Neural progenitor cell (in vitro differentiated cells): Measurements from ENCODE around the gene NT5DC1. TPM values are rescaled to one million over a fixed set of nuclear protein-coding genes. Genes with fewer than 3 reads are reported as not detected.
A peak's percentile ranks its signal among the peaks of the same experiment; 100 is the strongest.
"Not testable (repeated sequence)": the region's sequence is repeated elsewhere in the genome, so short reads cannot be mapped to it uniquely, and the experiment has no call there.

Experiments
- DNase-seq: peaks from one replicate; pipeline ENCODE4 v3.0.0-alpha.2; 2016; ENCODE audit warnings: low spot score
- H2AFZ ChIP-seq: fragments of 200-600 bp; sonication (generic); replicated peaks from 2 replicates; pipeline ENCODE4 v1.6.1; 2016; ENCODE audit warnings: antibody characterized with exemption
- H3F3A ChIP-seq: fragments of 200-600 bp; sonication (generic); 2 replicates; pipeline ENCODE4 v1.6.1; 2016; ENCODE audit warnings: antibody characterized with exemption, low read depth
- H3K27ac ChIP-seq: fragments of 200-600 bp; sonication (generic); 2 replicates; pipeline ENCODE4 v1.5.1; 2016; ENCODE audit warnings: mild to moderate bottlenecking
- H3K27me3 ChIP-seq: fragments of 200-600 bp; sonication (generic); 2 replicates; pipeline ENCODE4 v1.6.1; 2016; ENCODE audit warnings: mild to moderate bottlenecking, moderate library complexity
- H3K36me3 ChIP-seq: fragments of 200-600 bp; sonication (generic); 2 replicates; pipeline ENCODE4 v1.5.1; 2016
- H3K4me1 ChIP-seq: fragments of 200-600 bp; sonication (generic); 2 replicates; pipeline ENCODE4 v1.6.1; 2016; ENCODE audit warnings: mixed run types
- H3K4me2 ChIP-seq: fragments of 200-600 bp; sonication (generic); 2 replicates; pipeline ENCODE4 v1.6.1; 2016
- H3K4me3 ChIP-seq: fragments of 200-600 bp; sonication (generic); 2 replicates; pipeline ENCODE4 v1.5.1; 2016
- H3K79me2 ChIP-seq: fragments of 200-600 bp; sonication (generic); 2 replicates; pipeline ENCODE4 v1.6.1; 2016; ENCODE audit warnings: low read depth
- H3K9ac ChIP-seq: fragments of 200-600 bp; sonication (generic); 2 replicates; pipeline ENCODE4 v1.6.1; 2016
- H3K9me3 ChIP-seq: fragments of 200-600 bp; sonication (generic); 2 replicates; pipeline ENCODE4 v1.5.1; 2016; ENCODE audit warnings: low read depth
- H4K20me1 ChIP-seq: fragments of 200-600 bp; sonication (generic); 2 replicates; pipeline ENCODE4 v1.6.1; 2016; ENCODE audit warnings: low read depth
- H3K27ac Mint-ChIP-seq: 3 replicates; pipeline ENCODE4 v1.8.0; 2021; ENCODE audit warnings: mixed read lengths
- H3K27me3 Mint-ChIP-seq: 2 replicates; pipeline ENCODE4 v1.8.0; 2022; ENCODE audit warnings: low read depth, mild to moderate bottlenecking, inconsistent platforms, moderate library complexity, mixed read lengths; ENCODE audit not compliant: insufficient read depth
- H3K36me3 Mint-ChIP-seq: 3 replicates; pipeline ENCODE4 v1.8.0; 2021; ENCODE audit warnings: mixed read lengths
- H3K4me1 Mint-ChIP-seq: 3 replicates; pipeline ENCODE4 v1.8.0; 2021; ENCODE audit warnings: mixed read lengths
- H3K4me3 Mint-ChIP-seq: 3 replicates; pipeline ENCODE4 v1.8.0; 2021; ENCODE audit warnings: mild to moderate bottlenecking, moderate library complexity, mixed read lengths
- H3K9me3 Mint-ChIP-seq: 3 replicates; pipeline ENCODE4 v1.8.0; 2020; ENCODE audit warnings: mixed read lengths
- CTCF ChIP-seq: fragments of 200-600 bp; sonication (generic); IDR thresholded peaks from 2 replicates; pipeline ENCODE4 v1.5.1; 2017; ENCODE audit warnings: antibody characterized with exemption, mild to moderate bottlenecking
- EZH2 ChIP-seq: fragments of 200-600 bp; sonication (generic); IDR thresholded peaks from 2 replicates; pipeline ENCODE4 v1.6.1; 2017; ENCODE audit warnings: antibody characterized with exemption, mild to moderate bottlenecking, moderate library complexity
- EZH2phosphoT487 ChIP-seq: fragments of 200-600 bp; sonication (generic); IDR thresholded peaks from 2 replicates; pipeline ENCODE4 v1.6.1; 2017; ENCODE audit warnings: antibody characterized with exemption
- total RNA-seq: library from RNA; depleted of rRNA; stranded (reverse); fragments of >200 nt; gene quantifications from 2 replicates; pipeline ENCODE4 v1.2.3, GENCODE V29; 2015; ENCODE audit warnings: low replicate concordance

Gene NT5DC1
- total RNA-seq, 1 donor from 2014 or later = 19.3 TPM

GRCh38 chr6:116283191-116283590 lies 182.5 kb downstream of the NT5DC1 start:
- no peak overlapping the region for H3K4me2 ChIP-seq
- no peak overlapping the region for H2AFZ ChIP-seq
- H3K4me3 ChIP-seq = no peak overlapping the region
- H3K9ac ChIP-seq = no peak overlapping the region
- no peak overlapping the region for H3K27ac ChIP-seq
- H4K20me1 ChIP-seq = peaks cover 11% of the 10 kb centered on the region
- H3K9me3 Mint-ChIP-seq = no peaks in the 10 kb centered on the region
- peaks cover 17% of the 10 kb centered on the region for H3K4me1 ChIP-seq
- H3K9me3 ChIP-seq = no peaks in the 10 kb centered on the region
- no peak for DNase-seq
- H3K4me1 Mint-ChIP-seq = peaks cover 24% of the 10 kb centered on the region
- H3K27me3 ChIP-seq = no peaks in the 10 kb centered on the region
- H3F3A ChIP-seq = peaks cover 8% of the 10 kb centered on the region
- no peaks in the 10 kb centered on the region for H3K36me3 ChIP-seq
- H3K27ac Mint-ChIP-seq = no peak overlapping the region
- peaks cover 7% of the 10 kb centered on the region for H3K36me3 Mint-ChIP-seq
- peaks cover 23% of the 10 kb centered on the region for H3K79me2 ChIP-seq
- TF ChIP-seq EZH2 = no peak
- no peak for TF ChIP-seq EZH2phosphoT487
- TF ChIP-seq CTCF = no peak
- H3K27me3 Mint-ChIP-seq = peaks cover 2% of the 10 kb centered on the region
- H3K4me3 Mint-ChIP-seq = no peak overlapping the region

- not testable (repeated sequence) for H3K9me3 Mint-ChIP-seq, H3K4me2 ChIP-seq, H2AFZ ChIP-seq, H3K4me1 Mint-ChIP-seq, H3K4me3 Mint-ChIP-seq, H4K20me1 ChIP-seq, H3F3A ChIP-seq, H3K36me3 ChIP-seq, H3K27ac Mint-ChIP-seq, DNase-seq, H3K27me3 ChIP-seq, H3K36me3 Mint-ChIP-seq, H3K79me2 ChIP-seq, H3K27ac ChIP-seq, H3K9ac ChIP-seq, H3K9me3 ChIP-seq, H3K27me3 Mint-ChIP-seq, H3K4me3 ChIP-seq
- H3K4me1 ChIP-seq = peaks cover 11% of the 10 kb centered on the region
Measured at GRCh38 chr6:116284984-116285383, 184.3 kb downstream of the NT5DC1 start.

GRCh38 chr6:116286773-116287358 lies 186.2 kb downstream of the NT5DC1 start:
- no peaks in the 10 kb centered on the region for H3K9me3 ChIP-seq
- no peaks in the 10 kb centered on the region for H3K36me3 ChIP-seq
- no peak overlapping the region for H3K4me2 ChIP-seq
- H3F3A ChIP-seq = no peaks in the 10 kb centered on the region
- no peaks in the 10 kb centered on the region for H3K27me3 Mint-ChIP-seq
- H2AFZ ChIP-seq = no peak overlapping the region
- H4K20me1 ChIP-seq = no peaks in the 10 kb centered on the region
- no peaks in the 10 kb centered on the region for H3K27me3 ChIP-seq
- H3K36me3 Mint-ChIP-seq = no peaks in the 10 kb centered on the region
- no peak overlapping the region for H3K27ac ChIP-seq
- H3K79me2 ChIP-seq = no peaks in the 10 kb centered on the region
- no peaks in the 10 kb centered on the region for H3K4me1 ChIP-seq
- H3K9ac ChIP-seq = no peak overlapping the region
- H3K4me3 Mint-ChIP-seq = no peak overlapping the region
- TF ChIP-seq EZH2phosphoT487 (no peak), EZH2 (no peak), CTCF (no peak)
- H3K4me3 ChIP-seq = no peak overlapping the region
- no peak overlapping the region for H3K27ac Mint-ChIP-seq
- no peak for DNase-seq
- no peaks in the 10 kb centered on the region for H3K9me3 Mint-ChIP-seq
- H3K4me1 Mint-ChIP-seq = no peaks in the 10 kb centered on the region

- H3K9ac ChIP-seq = no peak overlapping the region
- Mint-ChIP-seq H3K9me3 (no peaks in the 10 kb centered on the region), H3K27ac (no peak overlapping the region), H3K4me1 (no peaks in the 10 kb centered on the region), H3K4me3 (no peak overlapping the region), H3K36me3 (no peaks in the 10 kb centered on the region), H3K27me3 (no peaks in the 10 kb centered on the region)
- H3K9me3 ChIP-seq = no peaks in the 10 kb centered on the region
- no peak overlapping the region for H3K27ac ChIP-seq
- H3K27me3 ChIP-seq = no peaks in the 10 kb centered on the region
- no peaks in the 10 kb centered on the region for H3K36me3 ChIP-seq
- no peaks in the 10 kb centered on the region for H3K4me1 ChIP-seq
- no peak overlapping the region for H3K4me3 ChIP-seq
- H4K20me1 ChIP-seq = no peaks in the 10 kb centered on the region
- no peaks in the 10 kb centered on the region for H3K79me2 ChIP-seq
- no peaks in the 10 kb centered on the region for H3F3A ChIP-seq
- no peak for TF ChIP-seq EZH2phosphoT487
- TF ChIP-seq EZH2 = no peak
- peak; percentile 86 for TF ChIP-seq CTCF
- H2AFZ ChIP-seq = no peak overlapping the region
- peak; percentile 56 for DNase-seq
- H3K4me2 ChIP-seq = no peak overlapping the region
Measured at GRCh38 chr6:116287689-116288282, 187.1 kb downstream of the NT5DC1 start.
